ENCODE measurements around the gene TNNT3.

Gene TNNT3

GRCh38 chr11:1924181-1924580 lies 4.7 kb downstream of the TNNT3 start:
- no peak for DNase-seq
- TF ChIP-seq, protein P1, sequence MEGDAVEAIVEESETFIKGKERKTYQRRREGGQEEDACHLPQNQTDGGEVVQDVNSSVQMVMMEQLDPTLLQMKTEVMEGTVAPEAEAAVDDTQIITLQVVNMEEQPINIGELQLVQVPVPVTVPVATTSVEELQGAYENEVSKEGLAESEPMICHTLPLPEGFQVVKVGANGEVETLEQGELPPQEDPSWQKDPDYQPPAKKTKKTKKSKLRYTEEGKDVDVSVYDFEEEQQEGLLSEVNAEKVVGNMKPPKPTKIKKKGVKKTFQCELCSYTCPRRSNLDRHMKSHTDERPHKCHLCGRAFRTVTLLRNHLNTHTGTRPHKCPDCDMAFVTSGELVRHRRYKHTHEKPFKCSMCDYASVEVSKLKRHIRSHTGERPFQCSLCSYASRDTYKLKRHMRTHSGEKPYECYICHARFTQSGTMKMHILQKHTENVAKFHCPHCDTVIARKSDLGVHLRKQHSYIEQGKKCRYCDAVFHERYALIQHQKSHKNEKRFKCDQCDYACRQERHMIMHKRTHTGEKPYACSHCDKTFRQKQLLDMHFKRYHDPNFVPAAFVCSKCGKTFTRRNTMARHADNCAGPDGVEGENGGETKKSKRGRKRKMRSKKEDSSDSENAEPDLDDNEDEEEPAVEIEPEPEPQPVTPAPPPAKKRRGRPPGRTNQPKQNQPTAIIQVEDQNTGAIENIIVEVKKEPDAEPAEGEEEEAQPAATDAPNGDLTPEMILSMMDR (IDR thresholded peaks at IDR 0.05; ENCODE audit: low read depth, low read length) = no peak
- peaks cover 80% of the 10 kb centered on the region for H3K27me3 ChIP-seq (ENCODE audit: insufficient read depth, low read depth, severe bottlenecking)
- no peak overlapping the region for H3K27ac ChIP-seq
- no peaks in the 10 kb centered on the region for H3K36me3 ChIP-seq
- no peaks in the 10 kb centered on the region for H3K9me3 ChIP-seq (ENCODE audit: severe bottlenecking)
- H3K4me3 ChIP-seq (ENCODE audit: low read depth, low read length) = no peak overlapping the region

DNA sequence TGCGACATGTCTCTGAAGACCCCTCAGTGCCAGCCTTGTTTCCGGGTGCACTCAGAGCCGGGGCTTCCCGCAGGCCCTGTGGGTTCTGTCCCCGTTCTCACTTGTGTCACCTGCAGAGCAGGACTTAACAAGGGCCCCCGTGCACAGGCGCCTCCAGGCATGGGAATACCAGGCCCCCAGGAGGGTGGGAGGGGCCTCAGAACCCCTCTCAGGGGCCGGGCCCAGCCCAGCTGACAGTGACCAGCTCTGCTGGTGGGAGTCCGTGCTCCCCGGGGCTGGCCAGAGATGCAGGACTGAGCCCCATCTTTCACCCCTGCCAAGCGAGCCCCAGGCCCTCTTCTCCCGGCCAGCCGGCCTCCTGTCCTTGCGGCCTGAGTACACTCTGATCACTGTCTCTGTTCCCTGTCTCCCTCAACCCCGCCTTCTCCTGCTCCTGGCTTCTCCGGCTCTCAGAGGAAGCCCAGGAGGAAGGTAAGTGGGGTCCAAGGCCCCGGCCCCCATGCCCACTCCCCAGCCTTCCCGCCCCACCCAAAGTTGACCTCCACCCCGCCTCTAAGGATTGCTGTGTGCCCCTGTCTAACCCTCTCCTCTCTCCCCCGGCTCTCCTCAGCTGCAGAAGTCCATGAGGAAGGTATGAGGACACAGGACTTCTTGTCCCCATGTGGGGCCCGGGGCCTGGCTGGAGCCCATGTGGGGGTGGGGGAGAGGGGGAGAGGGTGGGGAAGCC lies 5.3 kb downstream of the TNNT3 start:
- Histone ChIP-seq H3K27me3 (ENCODE audit: insufficient read depth, low read depth, severe bottlenecking) (peaks cover 80% of the 10 kb centered on the region), H3K9me3 (ENCODE audit: severe bottlenecking) (no peaks in the 10 kb centered on the region), H3K4me3 (ENCODE audit: low read depth, low read length) (no peak overlapping the region), H3K27ac (no peak overlapping the region), H3K36me3 (no peaks in the 10 kb centered on the region)
- DNase-seq = no peak
- TF ChIP-seq, protein P1 (IDR thresholded peaks at IDR 0.05; ENCODE audit: low read depth, low read length) = no peak

DNA sequence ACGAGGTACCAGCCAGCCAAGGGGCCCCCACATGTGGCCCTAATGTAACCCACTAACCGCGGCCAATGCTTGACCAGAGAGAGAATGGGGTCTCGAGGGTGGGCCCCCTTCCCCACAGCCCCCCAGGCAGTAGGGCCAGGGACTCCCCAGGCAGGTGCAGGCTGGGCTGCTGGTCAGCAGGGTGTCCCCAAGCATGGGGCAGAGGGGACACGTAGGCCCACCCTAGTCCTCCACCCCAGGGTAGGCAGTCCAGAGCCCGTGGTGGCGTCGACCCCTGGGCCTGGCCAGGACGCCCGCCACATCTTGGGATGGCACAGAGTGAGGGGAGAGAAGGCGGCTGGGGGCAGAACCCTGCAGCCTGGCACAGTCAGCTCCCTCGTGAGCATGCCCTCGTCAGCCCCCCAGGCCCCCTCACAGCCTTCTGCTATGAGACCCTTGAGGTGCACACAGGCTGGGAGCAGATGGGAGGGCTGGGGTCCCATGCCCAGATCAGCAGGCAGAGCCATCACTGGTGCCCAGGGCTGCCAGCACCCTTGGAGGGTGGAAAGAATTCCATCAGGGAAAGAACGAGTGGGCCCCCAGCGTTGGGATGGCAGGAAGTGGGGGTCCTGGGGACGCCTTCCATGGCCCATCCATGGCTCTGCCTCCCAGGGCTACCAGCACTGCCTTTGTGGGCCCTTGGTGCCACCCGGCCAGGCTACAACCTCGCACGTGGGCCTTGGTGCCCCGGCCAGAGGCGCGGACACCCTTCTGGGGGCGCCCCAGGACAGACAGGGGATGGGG lies 6.1 kb downstream of the TNNT3 start:
- peaks cover 77% of the 10 kb centered on the region for H3K27me3 ChIP-seq (ENCODE audit: insufficient read depth, low read depth, severe bottlenecking)
- H3K27ac ChIP-seq = no peak overlapping the region

GRCh38 chr11:1926156-1927025 lies 6.9 kb downstream of the TNNT3 start:
- peaks cover 79% of the 10 kb centered on the region for H3K27me3 ChIP-seq (ENCODE audit: insufficient read depth, low read depth, severe bottlenecking)
- TF ChIP-seq, protein P1 (IDR thresholded peaks at IDR 0.05; ENCODE audit: low read depth, low read length) = no peak
- DNase-seq = no peak

More for the DNA sequence above, 6.1 kb downstream of the TNNT3 start:
- H3K9me3 ChIP-seq (ENCODE audit: severe bottlenecking) = no peaks in the 10 kb centered on the region
- no peak for DNase-seq
- no peak overlapping the region for H3K4me3 ChIP-seq (ENCODE audit: low read depth, low read length)
- no peaks in the 10 kb centered on the region for H3K36me3 ChIP-seq
- TF ChIP-seq, protein P1 (IDR thresholded peaks at IDR 0.05; ENCODE audit: low read depth, low read length) = no peak

DNA sequence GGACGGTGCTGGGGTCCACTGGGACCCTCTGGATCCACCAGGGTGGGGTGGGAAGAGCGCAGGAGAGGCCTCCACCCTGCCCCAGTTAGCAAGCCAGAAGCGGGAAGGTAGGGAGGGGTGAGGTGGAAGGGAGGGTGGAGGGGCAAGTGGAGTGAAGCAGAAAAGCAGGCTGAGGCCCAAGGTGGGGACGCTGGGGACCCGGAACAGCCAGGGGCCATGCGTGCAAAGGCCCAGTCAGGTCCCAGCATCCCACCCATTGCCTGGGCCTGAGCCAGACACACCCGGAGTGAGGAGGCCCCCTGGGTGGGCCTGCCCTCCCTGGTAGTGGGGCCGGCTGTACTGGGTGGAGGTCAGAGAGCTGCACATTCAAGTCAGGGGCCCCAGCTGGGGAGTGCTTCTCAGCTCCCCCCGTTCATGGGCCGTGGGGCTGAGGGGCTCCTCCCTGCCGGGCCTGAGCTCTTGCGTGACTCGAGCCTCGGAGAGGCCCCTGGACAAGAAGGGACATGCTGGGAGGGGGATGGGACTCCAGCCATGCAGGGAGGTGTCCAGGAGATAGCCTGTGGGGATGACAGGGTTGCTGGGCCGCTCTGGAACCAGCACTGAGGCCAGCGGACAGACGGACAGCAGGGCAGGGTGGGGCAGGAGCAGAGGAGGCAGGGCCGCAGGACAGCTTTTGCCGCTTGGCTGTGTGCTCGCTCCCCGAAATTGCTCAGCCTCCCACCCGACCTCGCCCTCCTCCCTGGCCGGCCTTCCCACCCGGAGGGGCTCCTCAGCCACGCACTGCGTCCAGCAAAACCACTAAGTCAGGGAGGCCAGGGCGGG lies 7.7 kb downstream of the TNNT3 start:
- TF ChIP-seq, protein P1 (IDR thresholded peaks at IDR 0.05; ENCODE audit: low read depth, low read length) = no peak
- no peak overlapping the region for H3K27ac ChIP-seq
- H3K27me3 ChIP-seq (ENCODE audit: insufficient read depth, low read depth, severe bottlenecking) = peaks cover 76% of the 10 kb centered on the region
- H3K4me3 ChIP-seq (ENCODE audit: low read depth, low read length) = no peak overlapping the region
- no peaks in the 10 kb centered on the region for H3K36me3 ChIP-seq
- no peak for DNase-seq
- H3K9me3 ChIP-seq (ENCODE audit: severe bottlenecking) = no peaks in the 10 kb centered on the region

More at GRCh38 chr11:1926156-1927025, 6.9 kb downstream of the TNNT3 start:
- no peak overlapping the region for H3K27ac ChIP-seq
- no peak overlapping the region for H3K4me3 ChIP-seq (ENCODE audit: low read depth, low read length)
- no peaks in the 10 kb centered on the region for H3K9me3 ChIP-seq (ENCODE audit: severe bottlenecking)
- H3K36me3 ChIP-seq = no peaks in the 10 kb centered on the region

All from WERI-Rb-1 (cell line).